Measurements from ENCODE around the gene MED8.

MED8 gene

DNA sequence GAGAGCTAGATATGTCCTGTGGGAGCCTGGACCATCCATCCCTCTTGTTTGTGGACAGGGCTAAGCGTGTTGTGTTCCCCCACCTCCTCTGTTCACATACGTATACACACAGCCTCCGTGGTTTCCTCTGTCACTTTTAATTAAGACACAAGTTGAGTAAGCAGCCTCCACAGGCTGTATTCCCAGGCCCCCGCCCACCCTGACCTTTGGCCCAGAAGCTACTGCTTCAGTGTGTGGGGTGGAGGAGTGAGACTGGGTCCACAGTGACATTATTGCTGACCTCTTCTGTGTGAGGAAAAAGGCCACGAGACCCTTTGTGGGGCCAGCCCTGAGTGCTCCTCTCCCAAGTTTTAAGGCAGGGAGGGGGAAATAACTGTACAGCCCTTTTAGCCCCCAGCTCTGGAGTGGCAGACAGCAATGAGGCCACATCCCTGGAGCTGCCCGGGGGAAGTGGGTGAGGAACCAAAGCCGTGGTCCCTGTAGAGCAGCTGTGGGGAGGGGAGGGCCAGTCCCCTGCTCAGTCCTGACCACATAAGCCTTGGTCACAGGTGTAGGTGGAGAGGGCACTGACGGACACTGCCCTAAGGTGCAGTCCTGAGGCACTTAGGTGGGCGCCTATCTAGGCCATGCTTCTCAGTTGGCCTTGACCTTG, 26.2 kb downstream of the MED8 start:
- DNase-seq (ENCODE audit: extremely low read depth in 1 of 2, low read depth in 1 of 2) = no peak

- DNase-seq (ENCODE audit: extremely low read depth in 1 of 2, low read depth in 1 of 2) = no peak
These were observed 29.0 kb downstream of the MED8 start for GRCh38 chr1:43360616-43361015.

DNA sequence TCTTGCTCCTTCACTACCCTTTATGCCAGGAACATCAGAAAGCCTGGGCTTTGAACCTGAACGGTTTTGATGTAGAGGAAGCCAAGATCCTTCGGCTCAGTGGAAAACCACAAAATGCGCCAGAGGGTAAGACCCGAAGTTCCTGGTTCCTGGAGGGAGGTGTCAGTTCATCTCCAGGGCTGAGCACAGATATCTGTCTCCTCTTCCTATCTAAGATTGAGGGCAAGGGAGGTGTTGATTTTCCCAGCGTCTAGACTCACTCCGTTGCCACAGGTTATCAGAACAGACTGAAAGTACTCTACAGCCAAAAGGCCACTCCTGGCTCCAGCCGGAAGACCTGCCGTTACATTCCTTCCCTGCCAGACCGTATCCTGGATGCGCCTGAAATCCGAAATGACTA, 29.9 kb downstream of the MED8 start:
- DNase-seq (ENCODE audit: extremely low read depth in 1 of 2, low read depth in 1 of 2) = no peak

- peak; percentile 89 to 95 for DNase-seq (ENCODE audit: extremely low read depth in 1 of 2, low read depth in 1 of 2)
These were observed 30.6 kb downstream of the MED8 start, which contains the start of gene CDC20 for GRCh38 chr1:43358746-43359693. Gene CDC20, plus strand, starts transcription at chr1:43358981. Its CDS starts 235 bp downstream, at chr1:43359216.

- DNase-seq (ENCODE audit: extremely low read depth in 1 of 2, low read depth in 1 of 2) = no peak
These were observed 31.4 kb downstream of the MED8 start for GRCh38 chr1:43358121-43358745.

- DNase-seq (ENCODE audit: extremely low read depth in 1 of 2, low read depth in 1 of 2) = no peak
These were observed 32.3 kb downstream of the MED8 start for GRCh38 chr1:43357251-43357650.

DNA sequence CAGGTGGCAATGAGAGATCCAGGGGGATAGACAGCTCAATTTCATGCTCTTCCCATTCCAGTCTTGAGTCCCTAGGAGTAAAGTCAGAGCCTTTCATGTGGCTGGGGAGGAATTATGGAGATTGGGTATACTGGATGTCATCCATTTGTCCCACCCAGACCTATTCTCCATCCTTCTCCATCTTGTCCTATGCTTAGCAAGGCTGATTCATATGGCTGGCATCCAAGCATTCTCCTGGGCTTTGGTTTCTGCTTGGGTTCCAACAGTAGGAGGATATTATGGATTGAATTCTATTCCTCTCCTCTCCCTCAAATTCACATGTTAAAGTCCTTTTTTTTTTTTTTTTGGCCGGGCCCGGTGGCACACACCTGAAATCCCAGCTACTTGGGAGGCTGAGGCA, 34.7 kb downstream of the MED8 start:
- no peak for DNase-seq (ENCODE audit: extremely low read depth in 1 of 2, low read depth in 1 of 2)

DNA sequence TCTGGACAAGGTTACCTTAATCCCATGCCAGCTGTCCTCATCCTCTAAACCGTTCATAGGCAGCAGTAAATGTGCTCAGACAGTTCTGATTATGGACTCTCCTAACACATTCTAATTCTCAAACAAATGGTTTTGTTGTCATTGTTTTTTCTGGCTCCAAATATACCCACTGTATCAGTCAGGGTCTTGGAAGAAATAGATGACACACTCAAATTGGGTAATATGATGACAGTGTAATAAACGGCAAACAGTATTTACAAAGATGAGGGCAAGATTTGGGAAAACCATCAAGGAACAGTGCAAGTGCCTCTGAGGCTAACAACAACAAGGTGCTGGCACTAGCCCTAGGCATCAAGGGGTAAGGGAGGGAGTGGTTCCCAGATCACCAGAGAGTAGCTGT, 35.1 kb downstream of the MED8 start:
- DNase-seq (ENCODE audit: extremely low read depth in 1 of 2, low read depth in 1 of 2) = no peak

GRCh38 chr1:43352881-43353280, 36.7 kb downstream of the MED8 start:
- DNase-seq (ENCODE audit: extremely low read depth in 1 of 2, low read depth in 1 of 2) = no peak

DNA sequence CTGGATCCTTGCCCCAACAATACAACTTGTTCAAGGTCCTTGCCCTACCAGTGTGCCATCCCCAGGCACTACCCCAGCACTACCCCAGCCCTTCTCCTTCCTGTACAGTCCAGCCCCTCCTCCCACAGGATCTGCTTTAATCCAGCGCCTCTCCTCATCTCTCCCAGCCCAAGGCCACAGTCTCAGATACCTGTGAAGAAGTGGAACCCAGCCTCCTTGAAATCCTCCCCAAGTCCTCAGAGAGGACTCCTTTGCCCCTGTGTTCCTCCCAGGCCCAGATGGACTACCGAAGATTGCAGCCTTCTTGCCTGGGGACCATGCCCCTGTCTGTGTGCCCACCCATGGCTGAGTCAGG, 37.3 kb downstream of the MED8 start:
- no peak for DNase-seq (ENCODE audit: extremely low read depth in 1 of 2, low read depth in 1 of 2)

DNA sequence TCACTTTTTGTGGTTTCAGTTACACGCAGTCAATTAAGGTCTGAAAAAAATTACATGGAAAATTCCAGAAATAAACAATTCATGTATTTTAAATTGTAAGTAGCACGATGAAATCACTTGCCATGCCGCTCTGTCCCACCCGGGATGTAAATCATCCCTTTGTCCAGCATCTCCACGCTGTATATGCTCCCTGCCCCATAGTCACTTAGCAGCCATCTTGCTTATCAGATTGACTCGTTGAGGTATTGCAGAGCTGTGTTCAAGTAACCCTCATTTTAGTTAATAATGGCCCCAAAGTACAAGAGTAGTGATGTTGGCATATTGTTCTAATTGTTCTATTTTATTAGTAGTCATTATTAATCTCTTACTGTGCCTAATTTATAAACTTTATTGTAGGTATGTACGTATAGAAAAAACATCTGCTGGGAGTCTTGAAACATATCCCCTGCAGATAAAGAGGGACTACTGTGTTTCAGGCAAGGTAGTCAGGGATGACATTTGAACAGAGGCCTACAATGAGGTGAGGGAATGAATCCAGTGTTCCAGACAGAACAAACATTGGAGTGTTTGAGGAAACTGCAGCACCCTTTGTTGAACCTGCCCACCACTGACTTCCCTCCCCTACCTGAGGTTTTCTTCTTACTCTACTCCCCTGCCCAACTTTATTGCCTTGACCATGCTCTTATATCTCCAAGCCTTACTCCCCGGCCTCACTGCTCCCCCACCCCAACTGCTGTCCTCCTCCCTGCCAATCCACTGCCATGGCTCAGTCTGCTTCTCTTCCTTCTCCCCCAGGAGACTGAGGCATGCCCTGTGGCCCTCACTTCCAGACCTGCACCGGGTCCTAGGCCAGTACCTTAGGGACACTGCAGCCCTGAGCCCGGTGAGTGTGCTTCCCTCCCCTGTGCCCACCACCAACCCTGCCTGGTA, 37.9 kb downstream of the MED8 start:
- DNase-seq (ENCODE audit: extremely low read depth in 1 of 2, low read depth in 1 of 2) = no peak

GRCh38 chr1:43350976-43351375, 38.6 kb downstream of the MED8 start:
- DNase-seq (ENCODE audit: extremely low read depth in 1 of 2, low read depth in 1 of 2) = no peak

DNA sequence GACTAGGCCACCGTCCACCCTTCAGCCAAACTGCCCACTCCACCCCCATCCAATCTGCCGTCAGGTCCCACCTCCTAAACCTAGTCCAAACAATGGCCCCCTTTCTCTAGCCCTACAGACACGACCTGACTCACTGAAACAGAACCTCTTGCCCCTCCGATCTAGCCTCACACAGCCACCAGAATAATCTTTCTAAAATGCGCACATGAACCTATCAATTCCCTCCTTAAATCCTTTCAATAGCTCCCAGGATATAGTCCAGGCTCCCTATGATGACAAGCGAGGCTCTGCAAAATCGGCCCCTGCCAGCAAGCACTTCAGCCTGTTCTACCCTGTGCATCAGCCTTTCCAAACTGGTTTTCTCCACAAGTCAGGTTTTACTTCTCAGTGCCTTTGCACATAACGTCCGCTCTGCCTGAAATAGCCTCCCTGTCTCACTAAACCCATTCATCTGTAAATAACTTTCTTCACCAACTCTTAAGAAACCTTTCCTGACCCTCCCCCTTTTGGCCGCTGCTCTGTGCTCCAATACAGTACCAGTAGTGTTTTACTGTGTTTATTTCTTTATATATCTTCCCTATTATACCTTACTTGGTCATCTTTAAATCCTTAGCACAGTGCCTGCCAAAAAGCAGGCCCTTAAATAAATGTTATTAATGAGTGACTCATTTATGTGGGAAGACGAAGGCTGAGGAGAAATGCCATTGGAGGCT, 39.9 kb downstream of the MED8 start:
- no peak for DNase-seq (ENCODE audit: extremely low read depth in 1 of 2, low read depth in 1 of 2)

- DNase-seq (ENCODE audit: extremely low read depth in 1 of 2, low read depth in 1 of 2) = peak in 1 of 2 donors; percentile 20
These were observed 40.6 kb downstream of the MED8 start for GRCh38 chr1:43348809-43349593.

DNA sequence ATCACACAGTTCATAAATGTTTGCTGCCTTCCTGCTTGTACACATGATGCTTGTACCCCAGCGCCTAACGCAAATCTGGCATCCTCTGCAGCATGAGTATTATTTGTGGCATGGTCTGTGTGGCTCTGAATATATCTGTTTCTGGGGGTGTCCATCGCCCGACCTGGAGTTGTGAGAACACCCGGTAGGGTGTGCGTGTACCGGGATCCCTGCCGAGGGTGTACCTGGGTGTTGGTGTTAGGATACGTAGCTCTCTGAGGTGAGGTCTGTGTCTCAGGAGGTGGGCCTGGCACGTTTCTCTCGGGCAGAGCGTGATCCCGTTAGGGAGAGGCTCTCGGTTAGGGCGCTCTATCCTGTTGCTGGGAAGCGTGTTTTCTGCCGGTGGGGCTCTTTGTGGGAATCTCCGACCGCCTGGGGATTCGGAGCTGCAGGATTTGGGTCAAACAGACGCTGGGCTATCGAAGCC, 41.2 kb downstream of the MED8 start:
- no peak for DNase-seq (ENCODE audit: extremely low read depth in 1 of 2, low read depth in 1 of 2)

DNA sequence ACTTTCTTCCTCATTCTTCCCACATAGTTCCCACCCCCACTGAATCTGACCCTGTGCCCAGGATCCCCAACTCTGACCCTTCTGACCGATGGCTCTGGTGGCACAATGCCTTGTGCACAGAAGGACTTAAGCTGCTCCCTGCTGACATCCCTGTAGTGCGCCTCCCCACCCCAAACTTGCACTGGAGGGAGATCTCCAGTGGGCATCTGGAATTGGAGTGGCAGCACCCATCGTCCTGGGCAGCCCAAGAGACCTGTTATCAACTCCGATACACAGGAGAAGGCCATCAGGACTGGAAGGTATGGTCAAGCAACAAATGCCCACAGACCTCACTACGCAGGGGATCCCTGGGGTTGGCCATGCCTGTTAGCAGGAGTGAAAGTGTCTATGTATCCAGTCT, 43.0 kb downstream of the MED8 start:
- no peak for DNase-seq (ENCODE audit: extremely low read depth in 1 of 2, low read depth in 1 of 2)

DNA sequence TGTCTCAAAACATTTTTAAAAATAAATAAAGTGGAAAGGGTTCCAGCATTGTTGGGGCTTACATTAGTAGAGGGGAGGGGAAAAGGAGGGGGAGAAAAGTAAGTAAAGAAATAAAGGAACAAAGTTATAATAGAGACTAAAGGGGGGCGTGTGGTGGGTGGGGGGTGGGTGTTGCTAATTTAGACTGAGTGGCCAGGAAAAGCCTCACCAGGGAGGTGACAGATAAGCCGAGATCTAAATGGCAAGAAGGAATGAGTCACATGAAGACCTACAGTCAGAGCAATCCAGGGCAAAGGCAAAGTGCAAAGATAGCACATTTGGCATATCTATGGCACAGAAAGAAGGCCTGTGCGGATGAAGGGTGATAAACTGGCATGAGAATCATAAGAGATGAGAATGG, 44.5 kb downstream of the MED8 start:
- DNase-seq (ENCODE audit: extremely low read depth in 1 of 2, low read depth in 1 of 2) = no peak

- no peak for DNase-seq (ENCODE audit: extremely low read depth in 1 of 2, low read depth in 1 of 2)
These were observed 45.2 kb downstream of the MED8 start for GRCh38 chr1:43344267-43344850.

GRCh38 chr1:43340559-43340958, 49.0 kb downstream of the MED8 start:
- DNase-seq (ENCODE audit: extremely low read depth in 1 of 2, low read depth in 1 of 2) = no peak
